Kidney glomerular epithelial cell (primary cell): ENCODE results near the gene UNC13C.

Source experiments
- DNase-seq: peaks from one replicate; lab custom pipeline; 2025; lab: John Stamatoyannopoulos, UW

UNC13C gene

DNA sequence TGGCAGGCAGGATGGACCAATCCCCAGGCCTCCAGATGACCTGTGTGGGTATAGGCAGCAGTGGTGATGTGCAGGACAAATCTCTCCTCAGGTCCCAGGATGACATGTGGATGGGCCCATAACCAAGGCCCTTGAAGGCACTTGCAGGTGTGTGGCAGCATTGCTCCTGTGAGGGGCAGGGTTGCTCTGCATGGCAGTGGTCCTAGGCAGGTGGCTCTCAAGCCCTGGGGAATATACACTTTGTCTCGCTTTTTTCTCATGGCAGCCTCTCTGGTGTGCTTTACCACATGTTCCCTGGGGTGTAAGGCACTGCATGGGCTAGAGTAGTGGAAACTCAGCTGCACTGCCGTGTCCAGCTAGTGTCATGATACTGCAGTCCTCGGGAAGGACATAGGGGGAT lies 503.6 kb downstream of the UNC13C start:
- DNase-seq: no peak

DNA sequence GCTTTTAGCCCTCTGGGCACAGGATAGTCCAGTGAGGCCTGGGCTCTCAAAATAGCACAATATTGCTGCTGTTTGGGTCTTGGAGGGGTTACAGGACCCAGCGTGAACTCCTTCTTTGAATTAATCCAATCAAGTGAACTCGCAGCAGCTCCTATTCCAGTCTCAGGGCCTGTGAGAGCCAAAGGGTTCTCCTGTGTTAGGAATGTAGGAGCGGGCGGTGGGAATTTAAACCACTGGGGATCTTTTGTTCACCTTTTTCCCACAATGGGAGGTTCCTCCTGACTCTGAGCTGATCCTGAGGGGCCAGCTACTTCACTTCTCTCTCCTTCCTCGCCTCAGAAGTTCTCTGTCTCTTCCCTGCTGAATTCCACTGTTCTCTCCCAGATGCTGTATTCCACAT lies 504.0 kb downstream of the UNC13C start:
- no peak for DNase-seq

DNA sequence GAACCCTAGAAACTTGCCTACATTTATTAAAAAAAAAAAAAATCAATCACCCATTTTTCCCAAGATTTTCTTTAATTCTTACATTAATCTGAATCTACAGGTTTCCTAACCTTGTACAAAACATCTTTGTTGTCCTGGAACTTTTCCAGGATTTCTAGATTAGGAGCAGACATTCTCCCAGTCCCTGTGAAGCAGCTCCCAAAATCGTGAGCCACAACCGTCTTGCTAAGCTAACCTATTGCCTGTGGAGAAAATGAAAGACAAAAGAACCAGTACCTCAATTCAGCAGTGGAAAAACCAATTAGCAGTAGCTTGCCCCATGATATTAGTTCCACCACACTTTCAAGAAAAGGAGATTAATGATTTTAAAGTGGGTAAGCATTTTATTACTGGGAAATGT lies 522.1 kb downstream of the UNC13C start:
- no peak for DNase-seq

DNA sequence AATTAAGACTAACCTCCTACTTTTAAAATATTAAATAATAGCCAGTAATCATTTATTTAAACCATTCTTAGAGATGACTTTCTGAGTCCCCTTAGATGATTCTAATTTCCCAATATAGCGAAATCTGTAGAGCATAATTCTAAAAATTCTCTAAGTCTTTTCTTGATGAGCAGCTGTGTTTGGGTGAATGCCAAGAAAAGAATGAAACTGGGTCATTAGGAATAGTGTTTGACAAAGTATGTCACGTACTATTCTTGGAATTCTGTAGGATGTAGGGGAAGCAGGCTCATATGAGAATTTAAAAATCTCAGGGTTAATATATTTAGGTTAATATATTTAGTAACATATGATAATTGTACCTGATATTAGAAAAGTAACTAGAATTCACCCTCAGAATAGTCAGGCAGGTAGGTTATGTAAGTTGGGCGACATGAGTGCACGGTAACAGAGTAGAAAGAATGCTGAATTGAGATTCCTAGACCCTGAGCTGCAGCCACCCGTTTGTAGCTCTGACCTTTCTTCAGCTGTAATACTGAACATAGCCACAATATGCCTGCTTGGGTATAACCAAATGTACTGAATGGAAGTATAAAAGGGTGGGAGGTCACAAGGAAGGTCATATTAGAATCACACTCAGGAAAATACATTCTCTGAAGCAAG lies 524.3 kb downstream of the UNC13C start:
- DNase-seq: peak; percentile 13

DNA sequence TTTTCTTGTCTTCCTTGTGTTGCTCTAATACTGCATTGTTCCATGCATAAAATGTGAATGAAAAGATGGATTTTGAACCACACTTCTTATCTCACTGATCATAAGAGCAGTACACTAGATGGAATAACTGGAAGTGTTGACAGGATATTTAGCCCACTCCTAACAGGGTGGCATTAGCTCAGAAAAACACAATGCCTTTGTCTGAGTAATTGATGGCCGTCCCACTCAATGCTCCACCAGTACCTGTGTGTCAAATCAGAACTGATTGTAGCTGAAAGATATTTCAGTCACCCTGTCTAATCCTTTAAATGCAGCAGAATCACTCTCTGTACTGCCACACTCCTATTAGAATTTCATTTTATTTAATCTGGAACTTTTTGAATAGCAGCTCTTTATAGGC lies 526.5 kb downstream of the UNC13C start:
- DNase-seq: no peak

DNA sequence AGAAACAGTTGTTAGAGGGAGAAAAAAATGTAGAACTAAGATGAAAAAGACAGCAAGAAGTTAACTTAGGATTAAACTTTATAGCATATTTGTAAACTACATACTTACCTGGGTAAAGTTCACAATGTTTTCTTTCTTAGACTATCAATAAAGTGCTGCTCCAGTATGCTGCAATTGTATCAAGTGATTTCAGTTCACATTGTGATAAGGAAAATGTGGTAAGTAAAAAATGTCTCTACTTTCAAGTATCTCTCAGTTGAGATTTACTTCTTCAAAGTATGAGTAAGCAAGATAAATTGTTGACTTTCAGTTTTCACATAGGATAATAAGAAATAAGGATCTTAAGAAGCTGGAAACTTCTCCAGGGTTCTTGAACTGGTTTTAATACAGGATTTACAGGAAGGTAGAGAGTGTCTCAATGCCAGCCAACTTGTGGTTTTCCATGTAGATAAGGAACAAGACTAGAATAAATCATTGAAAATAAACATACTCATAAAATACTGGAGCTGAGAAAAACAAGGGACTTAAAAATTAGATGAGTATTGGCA lies 528.8 kb downstream of the UNC13C start:
- DNase-seq: no peak

DNA sequence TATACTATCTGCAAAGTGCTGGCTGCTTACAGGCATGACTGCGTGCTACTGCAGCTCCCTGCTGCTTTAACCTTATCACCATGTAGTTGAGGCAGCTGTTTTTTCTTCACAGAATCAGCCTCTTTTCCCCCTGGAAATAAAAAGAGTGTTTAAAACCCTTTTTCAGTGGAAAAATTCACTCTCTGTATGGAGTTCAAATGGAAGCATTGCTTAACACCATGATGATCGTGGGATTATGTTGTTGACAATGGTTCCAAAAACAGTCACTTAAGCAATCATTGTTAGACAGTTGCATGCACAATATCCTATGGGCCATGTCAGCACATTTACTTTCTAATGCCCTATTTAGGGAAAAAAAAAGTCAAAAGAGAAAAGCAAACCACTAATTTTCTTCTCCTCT lies 536.4 kb downstream of the UNC13C start:
- no peak for DNase-seq

DNA sequence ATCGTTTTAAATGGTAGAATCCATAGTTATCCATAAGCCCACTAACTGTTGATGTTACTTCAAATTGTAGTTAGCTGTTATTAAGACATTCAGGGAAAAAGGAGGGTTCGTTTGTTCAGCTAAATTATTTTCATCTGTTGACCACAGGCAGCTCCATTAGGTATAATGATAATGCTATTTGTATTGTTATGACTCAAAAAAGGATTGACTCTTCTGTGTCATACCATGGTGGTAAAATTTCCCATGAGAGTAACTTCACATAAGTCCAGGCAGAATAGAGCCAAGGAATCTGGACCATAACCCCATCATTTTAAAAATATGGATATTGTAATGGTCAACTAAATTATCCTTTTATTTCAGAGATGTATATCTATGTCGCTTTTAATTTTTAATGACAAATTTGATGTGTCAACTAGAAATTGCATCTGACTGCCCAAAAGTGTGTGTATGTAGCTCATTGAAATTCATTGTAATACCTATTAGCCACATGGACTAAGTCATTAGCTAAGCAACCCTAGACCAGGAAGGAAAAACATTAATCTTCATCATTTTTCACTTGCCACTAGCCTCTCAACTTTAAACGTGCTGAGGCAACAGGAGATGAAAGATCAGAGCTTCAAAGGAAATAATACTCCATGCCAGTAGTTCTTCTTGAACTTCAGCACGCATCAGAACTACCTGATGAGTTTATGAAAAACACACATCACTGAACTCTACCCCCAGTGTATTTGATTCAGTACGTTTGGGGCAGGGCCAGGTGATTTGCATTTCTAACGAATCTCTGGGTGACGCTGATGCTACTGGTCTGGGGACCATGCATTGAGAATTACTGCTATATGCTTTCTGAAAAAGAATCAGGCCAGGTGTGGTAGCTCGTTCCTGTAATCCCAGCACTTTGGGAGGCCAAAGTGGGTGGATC lies 537.7 kb downstream of the UNC13C start:
- DNase-seq: no peak

DNA sequence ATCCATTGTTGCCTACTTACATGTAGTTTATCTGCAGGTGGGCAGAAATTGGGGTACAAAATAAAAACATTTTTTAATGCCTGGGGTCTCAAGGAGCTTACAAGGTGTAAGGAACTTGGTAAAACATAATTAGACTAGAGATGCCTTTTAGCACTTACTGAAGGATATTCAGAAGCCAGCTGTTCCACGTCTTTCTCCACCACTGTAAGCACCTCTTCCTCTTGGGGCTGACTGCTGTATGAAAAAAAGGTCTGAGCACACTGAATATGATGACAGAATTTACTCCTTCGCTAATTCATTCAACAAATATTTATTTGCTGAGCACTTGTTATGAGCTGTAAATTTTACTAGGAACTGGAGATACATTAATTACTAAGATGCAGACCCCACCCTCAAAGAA lies 539.1 kb downstream of the UNC13C start:
- no peak for DNase-seq

DNA sequence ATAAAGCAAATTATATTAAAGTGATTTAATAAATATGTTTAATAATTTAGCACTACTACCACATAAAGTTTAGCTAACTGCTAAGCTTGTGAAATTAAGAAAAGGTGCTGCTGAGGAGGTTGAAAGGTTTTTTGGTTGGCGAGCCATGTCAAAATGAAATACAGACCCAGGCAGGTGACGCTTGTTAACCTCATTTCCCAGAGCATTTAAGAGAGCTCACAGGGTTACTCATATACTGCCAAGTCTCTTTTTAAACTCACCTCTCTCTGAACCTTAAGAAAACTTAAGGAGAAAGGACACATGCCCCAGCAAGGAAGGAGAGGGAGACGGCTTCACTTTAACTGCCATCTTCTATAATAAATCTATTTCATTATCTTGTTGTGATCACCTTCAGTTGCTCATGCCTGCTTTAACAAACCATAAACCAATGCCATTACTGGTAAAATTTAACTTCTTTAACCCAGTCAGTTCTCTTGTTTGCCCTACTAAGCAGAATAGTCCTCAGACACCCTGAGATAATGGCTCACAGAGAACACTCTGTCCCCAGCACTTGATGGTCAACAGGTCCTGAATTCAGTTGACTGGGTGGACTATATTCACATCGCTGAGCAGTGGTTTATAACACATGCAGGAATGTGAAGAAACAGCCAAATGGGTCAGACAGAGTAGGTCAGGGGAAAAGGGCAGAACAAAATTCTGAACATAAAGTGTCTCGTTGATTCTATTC lies 540.1 kb downstream of the UNC13C start:
- no peak for DNase-seq

DNA sequence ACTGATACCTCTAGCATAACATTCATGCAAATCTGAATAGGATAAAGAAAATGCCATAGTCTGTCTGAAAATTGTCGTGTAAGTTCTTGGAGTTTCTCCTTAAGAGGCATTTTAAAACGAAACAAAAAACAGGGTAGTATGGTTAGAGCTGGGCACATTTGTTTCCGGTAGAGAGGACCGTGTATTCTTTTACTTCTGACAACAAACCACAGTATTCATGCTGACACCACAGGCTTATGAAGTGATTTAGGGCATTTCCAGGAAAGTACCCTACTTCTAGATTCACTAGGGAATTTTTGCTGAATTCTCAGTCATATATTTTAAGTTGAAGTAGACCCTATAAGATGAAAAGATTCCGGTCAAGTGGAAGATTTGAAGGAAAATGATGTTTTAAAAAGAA lies 541.3 kb downstream of the UNC13C start:
- no peak for DNase-seq

DNA sequence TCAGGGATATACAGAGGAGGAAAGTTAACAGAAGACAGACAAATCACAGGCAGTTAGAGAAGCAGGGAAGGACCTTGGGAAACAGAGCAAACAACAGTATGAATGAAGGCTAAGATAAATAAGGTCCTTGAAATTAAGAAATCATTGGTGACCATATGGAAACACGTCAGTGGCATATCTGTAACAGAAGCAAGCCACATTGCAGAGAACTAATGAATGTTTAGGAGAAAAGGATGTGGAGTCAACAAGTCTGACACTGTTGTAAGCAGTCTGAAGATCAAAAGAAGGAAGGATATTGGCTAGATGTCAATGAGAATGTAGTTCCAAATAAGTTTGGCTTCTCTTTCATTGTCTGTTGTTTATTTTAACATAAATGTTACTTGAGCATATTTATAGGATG lies 542.4 kb downstream of the UNC13C start:
- DNase-seq: no peak

DNA sequence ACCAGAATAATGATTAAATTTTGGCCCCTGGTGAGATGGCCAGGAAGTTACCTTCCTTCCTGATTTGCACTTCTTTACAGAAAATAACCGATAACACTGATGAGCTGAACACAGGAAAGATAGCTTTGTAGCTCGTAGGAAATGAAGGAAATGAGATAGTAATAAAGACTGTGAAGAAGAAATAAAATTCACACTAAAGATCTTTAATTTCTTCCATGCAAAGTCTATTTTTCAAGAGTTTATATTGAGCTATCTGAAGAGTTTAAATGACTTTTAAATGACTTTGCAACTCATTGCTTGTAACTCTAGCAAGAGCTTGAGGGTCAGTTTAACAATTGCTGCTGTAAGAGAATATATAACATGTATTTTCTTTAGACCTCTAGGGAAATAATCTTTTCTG lies 543.0 kb downstream of the UNC13C start:
- no peak for DNase-seq

DNA sequence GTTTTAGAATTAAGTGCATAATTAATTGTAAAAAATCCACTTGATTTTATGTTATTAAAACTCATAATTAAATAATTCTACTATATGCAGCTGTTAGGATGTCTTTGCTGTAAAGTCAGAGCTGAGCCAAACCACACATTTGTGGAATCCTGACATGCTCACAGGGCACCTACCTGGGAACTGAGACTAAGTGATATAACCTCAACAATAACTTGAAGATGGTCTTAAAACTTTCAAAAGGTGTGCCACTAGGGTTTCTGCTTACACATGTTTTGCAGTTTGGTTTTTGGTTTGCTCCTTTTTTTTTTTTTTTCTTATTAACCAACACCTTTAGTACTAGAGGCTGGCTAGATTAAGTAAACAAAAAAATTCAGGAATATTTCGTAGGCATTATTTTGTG lies 549.8 kb downstream of the UNC13C start:
- no peak for DNase-seq

DNA sequence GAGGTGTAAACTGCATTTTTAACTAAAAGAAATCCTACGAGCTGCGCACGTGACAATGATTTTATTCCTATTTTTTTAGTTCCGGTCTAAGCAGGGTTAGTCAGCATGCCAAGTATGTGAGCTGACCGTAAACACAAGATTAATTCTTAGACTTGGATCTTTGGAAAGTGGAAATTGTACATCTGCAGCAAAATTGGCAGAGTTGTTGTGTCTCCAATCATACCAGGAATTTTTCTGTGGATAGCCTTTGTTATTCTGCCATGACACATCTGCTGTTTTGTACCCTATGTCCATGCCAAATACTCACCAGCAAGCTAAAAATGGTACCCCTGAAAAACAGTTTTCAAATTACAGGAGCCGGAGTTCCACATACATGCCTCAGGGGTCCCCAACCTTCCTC lies 562.5 kb downstream of the UNC13C start:
- DNase-seq: no peak

DNA sequence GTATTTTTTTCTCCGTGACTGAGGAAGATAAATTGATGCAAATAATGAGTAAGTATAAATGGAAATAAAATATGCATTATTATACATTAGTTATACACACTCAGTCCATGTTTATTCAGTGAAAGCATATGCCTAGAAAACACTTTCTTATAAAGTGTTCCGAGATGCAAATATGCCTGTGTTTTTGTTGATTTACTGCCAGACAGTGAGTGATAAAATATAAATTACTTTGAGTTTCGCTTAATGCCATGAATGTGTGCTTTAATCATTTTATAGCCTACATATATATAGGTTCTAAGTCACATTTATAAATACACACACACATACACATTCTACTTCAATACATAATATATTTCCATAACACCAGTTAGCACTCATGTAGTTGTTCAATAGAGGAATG lies 569.2 kb downstream of the UNC13C start:
- no peak for DNase-seq

DNA sequence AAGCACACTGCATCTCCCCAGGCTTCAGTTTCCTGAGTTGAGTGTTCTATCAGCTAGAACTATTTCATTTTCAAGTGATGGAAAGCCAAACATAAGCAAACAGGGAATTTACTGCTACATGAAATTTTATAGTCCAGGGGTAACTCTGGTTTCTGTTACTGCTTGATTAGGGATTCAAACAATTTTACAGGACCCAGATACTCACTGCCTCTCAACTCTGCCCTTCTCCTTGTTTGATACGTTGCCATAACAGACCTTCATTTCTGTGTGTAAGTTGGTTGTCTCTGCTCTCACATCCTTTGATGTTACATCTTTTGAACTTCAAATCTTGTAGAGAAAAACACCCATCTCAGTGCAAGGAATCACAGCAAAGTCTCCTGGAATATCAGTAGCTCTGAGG lies 572.7 kb downstream of the UNC13C start:
- no peak for DNase-seq

DNA sequence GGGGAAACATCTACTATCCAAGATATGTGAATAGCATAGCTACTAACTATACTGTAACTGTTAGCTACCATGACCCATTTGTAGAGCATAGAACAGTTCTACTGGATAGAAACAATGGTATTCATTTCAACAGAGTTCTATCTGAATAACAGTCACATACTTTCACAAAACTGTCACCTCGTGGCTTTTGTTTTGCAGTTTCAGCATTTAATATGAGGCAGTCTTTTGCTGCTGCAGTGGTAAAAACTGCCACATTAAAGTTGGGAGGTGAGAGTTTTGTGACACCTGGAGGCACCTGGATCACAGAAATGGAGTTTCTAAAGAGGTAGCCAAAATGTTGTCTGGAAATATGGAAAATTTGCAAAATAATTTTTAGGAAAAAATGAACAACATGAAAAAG lies 578.0 kb downstream of the UNC13C start:
- no peak for DNase-seq

DNA sequence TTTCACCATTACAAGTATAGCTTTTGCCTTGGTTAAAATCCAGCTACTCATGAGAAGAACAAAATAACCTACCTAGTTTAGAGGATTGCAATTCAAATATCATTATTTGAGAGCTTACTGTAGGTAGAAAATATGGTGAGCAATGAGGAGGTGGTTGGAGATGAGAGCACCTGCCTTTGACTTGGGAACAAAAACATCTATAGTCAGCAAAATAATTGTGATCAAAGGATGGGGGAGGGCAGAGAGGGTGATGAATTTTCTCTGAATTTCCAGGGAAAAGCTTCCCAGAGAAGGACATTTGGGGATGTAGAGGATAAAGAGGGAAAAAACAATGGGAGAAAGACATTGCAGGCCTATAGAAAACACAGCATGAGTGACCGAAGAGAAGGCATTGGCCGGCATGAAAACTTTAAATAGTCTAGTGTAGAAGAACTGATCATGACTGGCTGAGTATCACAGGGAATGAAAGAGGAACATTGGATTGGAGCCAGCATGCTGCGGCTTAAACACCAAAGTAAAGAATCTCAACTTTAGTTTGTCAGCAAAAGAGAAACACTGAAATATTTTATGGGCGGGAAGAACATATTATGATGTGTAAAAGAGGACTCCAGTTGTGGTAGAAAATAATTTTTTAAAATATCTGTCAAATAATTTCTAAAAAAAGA lies 581.3 kb downstream of the UNC13C start:
- no peak for DNase-seq

DNA sequence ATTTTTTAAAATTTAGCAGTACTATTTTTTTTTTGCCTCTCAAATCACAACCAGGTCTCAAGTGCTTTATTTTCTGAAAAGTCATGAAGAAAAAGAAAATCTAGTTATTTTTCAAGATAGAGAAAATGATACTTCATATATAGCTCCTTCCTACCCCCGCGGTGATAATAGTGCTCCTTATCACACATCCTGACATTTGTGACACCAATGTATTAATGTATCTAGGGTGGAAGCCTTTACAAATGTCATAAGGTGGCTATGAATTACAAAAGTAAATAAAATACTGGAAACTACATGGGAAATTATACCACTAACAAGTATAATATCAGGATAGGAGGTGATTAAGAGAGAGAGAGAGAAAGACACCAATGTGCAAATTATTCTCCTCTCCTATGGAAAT lies 582.2 kb downstream of the UNC13C start:
- DNase-seq: no peak

DNA sequence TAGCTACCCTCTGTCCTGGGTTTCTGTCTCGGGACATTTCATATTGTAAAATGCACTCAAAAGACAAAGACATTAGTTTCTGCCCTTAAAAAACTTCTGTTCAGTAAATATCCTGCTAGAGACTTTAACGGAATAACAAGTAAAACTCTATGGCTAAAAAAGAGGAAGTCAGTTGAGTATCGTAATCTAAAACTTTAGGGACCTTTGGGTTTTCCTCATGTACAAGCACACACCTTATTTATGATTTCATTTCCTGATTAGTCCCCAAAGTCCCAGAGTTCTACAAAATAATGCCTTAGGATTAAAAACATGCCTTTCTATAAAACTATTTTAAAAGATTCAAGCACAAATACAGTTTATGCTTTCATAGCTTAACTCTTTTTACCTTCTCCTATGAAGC lies 585.9 kb downstream of the UNC13C start:
- DNase-seq: no peak

DNA sequence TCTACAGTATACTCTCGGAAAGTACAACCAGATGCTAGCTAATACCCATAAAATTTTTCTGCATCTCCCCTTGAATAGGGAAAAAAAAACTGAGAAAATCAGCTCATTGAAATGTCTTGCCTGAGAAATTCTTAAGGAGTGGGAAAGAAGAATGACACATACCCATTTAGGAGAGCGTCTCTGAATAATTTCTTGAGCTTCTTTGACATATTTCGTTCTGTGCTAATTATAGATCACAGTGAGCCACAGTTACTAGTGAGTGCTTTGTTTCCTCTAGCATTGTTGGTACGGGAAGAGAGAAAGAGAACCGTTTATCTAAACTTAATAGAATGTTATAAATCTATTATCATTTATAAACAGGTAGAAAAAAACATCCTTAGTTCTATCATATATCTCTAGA lies 588.4 kb downstream of the UNC13C start:
- DNase-seq: no peak
